Brain microvascular endothelial cell (primary cell): ENCODE measurements around the gene SLC15A2.

ENCODE experiments used
- DNase-seq: peaks from one replicate; pipeline ENCODE4 v3.0.0-alpha.2; 2020
- H3K27ac ChIP-seq: fragments of 250-450 bp; sonication (Bioruptor Pico); 2 replicates; pipeline ENCODE4 v1.5.1; 2020; ENCODE audit warnings: mild to moderate bottlenecking, moderate library complexity
- H3K27me3 ChIP-seq: fragments of 250-450 bp; sonication (Bioruptor Pico); replicated peaks from 2 replicates; pipeline ENCODE4 v1.5.1; 2020; ENCODE audit warnings: mild to moderate bottlenecking
- H3K36me3 ChIP-seq: fragments of 250-450 bp; sonication (Bioruptor Pico); replicated peaks from 2 replicates; pipeline ENCODE4 v1.5.1; 2020; ENCODE audit warnings: mild to moderate bottlenecking
- H3K4me3 ChIP-seq: 2 replicates; pipeline ENCODE4 v1.5.1; 2011; ENCODE audit warnings: low read depth, mild to moderate bottlenecking, control low read depth, low read length, moderate library complexity
- in situ Hi-C: cut with HindIII; loops from 2 replicates; pipeline ENCODE4 v1.10.0; 2017; ENCODE audit warnings: low sequenced_read_pairs, low pct_ligation_motif_present
- TF ChIP-seq, protein P1 (sequence below): IDR thresholded peaks from 2 replicates; pipeline ENCODE4 v1.5.1; 2011; ENCODE audit warnings: low read depth, mild to moderate bottlenecking, moderate library complexity, low read length, control low read depth, inconsistent platforms; ENCODE audit errors: missing control alignments

The SLC15A2 gene

DNA sequence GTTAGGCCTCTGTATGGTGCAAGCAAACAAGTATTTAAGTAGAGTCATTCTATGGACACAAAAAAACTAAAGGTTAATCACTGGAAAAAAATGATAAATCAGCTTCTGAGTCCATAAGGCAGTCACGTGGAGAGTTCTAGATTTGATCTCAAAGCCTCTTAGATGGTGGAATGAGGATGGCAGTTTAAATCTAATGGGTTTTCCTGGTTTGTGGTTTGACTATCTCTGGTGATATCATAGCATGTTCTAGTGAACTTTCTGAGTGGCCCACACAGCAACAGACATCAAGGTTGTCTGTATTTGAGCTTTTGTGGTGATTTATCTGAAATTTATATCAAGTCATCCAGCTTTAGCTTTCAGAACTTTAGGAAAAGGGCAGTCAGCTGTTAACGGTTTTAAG lies 75.4 kb downstream of the SLC15A2 start:
- Histone ChIP-seq H3K27me3 (no peaks in the 10 kb centered on the region), H3K4me3 (no peak overlapping the region), H3K36me3 (no peaks in the 10 kb centered on the region), H3K27ac (no peak overlapping the region)
- TF ChIP-seq, protein P1, sequence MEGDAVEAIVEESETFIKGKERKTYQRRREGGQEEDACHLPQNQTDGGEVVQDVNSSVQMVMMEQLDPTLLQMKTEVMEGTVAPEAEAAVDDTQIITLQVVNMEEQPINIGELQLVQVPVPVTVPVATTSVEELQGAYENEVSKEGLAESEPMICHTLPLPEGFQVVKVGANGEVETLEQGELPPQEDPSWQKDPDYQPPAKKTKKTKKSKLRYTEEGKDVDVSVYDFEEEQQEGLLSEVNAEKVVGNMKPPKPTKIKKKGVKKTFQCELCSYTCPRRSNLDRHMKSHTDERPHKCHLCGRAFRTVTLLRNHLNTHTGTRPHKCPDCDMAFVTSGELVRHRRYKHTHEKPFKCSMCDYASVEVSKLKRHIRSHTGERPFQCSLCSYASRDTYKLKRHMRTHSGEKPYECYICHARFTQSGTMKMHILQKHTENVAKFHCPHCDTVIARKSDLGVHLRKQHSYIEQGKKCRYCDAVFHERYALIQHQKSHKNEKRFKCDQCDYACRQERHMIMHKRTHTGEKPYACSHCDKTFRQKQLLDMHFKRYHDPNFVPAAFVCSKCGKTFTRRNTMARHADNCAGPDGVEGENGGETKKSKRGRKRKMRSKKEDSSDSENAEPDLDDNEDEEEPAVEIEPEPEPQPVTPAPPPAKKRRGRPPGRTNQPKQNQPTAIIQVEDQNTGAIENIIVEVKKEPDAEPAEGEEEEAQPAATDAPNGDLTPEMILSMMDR, result no peak
- DNase-seq, result no peak
- in situ Hi-C loops, result no loop called here

DNA sequence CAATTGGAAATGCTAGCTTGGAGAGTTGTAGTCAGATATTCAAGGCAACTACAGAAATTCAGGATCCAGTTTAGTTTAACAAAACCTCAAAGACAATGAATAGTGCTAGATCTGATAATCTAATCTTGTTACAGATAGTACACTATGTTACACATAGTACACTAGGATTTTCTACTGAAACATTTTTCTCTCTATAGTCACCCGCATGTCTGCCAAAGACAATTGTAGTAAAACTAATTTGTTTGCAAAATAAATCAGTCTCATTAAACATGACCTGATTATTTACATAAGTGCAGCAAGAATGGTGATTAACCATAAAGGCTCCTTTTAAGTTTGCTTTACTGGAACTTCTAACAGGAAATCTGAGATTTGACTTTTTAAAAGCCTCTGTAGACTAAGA lies 75.8 kb downstream of the SLC15A2 start:
- no peaks in the 10 kb centered on the region for H3K27me3 ChIP-seq
- no peak for DNase-seq
- H3K27ac ChIP-seq, result no peak overlapping the region
- in situ Hi-C loops, result no loop called here
- TF ChIP-seq, protein P1, result no peak
- H3K36me3 ChIP-seq, result no peaks in the 10 kb centered on the region
- no peak overlapping the region for H3K4me3 ChIP-seq

DNA sequence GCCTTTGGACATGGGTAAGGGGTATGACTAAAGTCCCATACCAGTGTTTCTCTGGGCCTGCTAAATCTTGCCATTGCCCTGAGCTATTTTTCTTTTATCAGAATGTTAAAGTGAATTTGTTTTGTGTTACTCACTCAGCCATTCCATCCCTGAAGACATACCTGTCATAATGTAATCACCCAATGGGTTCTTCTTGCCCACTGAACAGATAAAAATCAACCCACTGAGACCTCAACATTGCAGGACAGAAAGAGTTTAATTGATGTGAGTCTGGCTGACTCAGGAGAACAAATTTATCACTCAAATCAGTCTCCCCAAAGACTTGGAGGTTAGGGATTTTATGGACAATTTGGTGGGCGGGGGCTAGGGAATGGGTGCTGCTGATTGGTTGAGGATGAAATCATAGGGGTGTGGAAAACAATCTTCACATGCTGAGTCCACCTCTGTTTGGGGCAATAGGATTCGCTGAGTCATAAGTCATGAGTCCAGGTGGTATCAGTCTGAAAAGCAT lies 80.5 kb downstream of the SLC15A2 start:
- Histone ChIP-seq H3K27ac (no peak overlapping the region), H3K36me3 (no peaks in the 10 kb centered on the region), H3K4me3 (no peak overlapping the region), H3K27me3 (no peaks in the 10 kb centered on the region)
- in situ Hi-C loops, result no loop called here
- TF ChIP-seq, protein P1, result no peak
- DNase-seq, result no peak

DNA sequence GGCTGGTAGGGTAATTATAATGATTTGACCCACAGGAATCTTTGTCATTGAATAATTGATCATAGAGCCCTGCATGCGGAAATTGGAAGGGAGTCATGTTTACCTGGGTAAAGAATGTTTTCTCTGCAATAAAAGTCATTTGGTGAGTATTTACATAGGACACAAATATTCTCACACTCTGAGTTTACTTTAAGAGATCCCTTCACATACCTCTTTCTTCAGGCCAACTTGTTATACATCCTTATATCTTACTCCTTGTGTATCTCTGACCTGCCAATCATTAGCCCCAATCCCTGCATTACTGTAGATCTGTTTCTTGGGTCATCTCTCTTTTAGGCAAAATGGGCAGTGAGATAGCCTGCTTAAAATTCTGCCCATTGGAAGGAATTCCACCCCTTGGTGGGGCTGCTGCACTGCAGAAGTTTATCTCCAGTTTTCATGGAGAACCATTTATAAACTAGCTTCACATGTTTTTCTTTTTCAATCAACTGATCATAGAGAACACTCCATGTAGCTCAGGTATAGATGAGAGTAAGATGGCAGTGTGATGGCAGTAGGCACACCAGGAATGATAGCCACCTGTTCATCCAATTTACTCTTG lies 81.6 kb downstream of the SLC15A2 start:
- Histone ChIP-seq H3K27ac (no peak overlapping the region), H3K4me3 (no peak overlapping the region), H3K27me3 (no peaks in the 10 kb centered on the region), H3K36me3 (no peaks in the 10 kb centered on the region)
- TF ChIP-seq, protein P1, result peak; percentile 25
- DNase-seq, result no peak
- in situ Hi-C loops, result no loop called here

DNA sequence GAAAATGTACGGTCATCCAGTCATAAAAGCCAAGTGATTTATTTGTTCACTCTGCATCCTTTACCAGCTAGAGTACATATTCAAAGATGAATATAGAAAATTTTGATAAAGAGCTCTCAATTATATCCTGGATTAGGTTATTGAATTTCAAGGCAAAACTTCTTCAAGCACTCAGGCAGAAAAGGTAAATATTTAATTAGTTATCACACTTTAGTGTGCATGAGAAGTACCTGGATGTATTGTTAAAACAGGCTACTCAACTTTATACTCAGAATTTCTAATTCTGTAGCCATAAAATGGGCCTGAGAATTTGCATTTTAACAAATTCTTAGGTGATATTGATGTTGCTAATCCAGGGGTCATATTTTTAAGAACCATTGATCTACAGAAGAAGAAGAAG lies 82.5 kb downstream of the SLC15A2 start:
- H3K4me3 ChIP-seq, result no peak overlapping the region
- TF ChIP-seq, protein P1, result no peak
- in situ Hi-C loops, result no loop called here
- no peaks in the 10 kb centered on the region for H3K27me3 ChIP-seq
- no peaks in the 10 kb centered on the region for H3K36me3 ChIP-seq
- no peak overlapping the region for H3K27ac ChIP-seq
- DNase-seq, result no peak

DNA sequence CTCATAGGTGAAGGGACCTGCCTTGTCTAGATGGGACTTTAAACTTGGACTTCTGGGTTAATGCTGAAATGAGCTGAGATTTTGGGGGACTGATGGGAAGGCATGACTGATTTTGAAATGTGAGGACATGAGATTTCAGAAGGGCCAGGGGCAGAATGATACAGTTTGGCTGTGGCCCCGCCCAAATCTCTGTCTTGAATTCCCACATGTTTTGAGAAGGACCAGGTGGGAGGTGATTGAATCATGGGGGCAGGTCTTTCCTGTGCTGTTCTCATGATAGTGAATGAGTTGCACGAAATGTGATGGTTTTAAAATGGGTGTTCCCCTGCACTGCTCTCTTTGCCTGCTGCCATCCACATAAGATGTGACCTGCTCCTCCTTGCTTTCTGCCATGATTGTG lies 85.0 kb downstream of the SLC15A2 start:
- in situ Hi-C loops, result no loop called here
- Histone ChIP-seq H3K27ac (no peak overlapping the region), H3K4me3 (no peak overlapping the region), H3K36me3 (no peaks in the 10 kb centered on the region), H3K27me3 (no peaks in the 10 kb centered on the region)
- TF ChIP-seq, protein P1, result no peak
- no peak for DNase-seq
